HG03060 (cell line): ENCODE measurements around the gene TTLL12.

Experiments used
- ATAC-seq: cut with Tn5 transposase; IDR thresholded peaks from one replicate; pipeline ENCODE4 v1.9.1; 2021; ENCODE audit warnings: low read depth, moderate number of reproducible peaks; ENCODE audit not compliant: unreplicated experiment

The TTLL12 gene

GRCh38 chr22:43131773-43132501 lies 55.0 kb downstream of the TTLL12 start:
- no peak for ATAC-seq

- no peak for ATAC-seq
These were observed 57.2 kb downstream of the TTLL12 start for GRCh38 chr22:43129426-43130425.

DNA sequence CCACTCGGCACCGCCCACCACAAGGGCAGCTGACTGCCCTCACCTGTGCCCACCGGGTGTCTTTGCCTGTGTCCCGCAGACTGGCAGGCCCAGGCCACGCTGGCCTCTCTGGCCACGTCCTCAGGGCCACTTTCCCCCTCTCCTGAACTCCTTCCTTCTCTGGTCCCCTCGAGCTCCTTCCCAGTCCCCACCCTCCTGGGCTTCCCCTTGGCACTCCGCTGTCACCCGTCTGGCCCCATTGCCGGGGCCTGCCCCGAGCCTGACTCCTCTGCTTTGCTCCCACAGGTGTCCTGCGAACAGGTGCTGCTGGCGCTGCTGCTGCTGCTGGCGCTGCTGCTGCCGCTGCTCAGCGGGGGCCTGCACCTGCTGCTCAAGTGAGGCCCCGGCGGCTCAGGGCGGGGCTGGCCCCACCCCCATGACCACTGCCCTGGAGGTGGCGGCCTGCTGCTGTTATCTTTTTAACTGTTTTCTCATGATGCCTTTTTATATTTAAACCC lies 58.0 kb downstream of the TTLL12 start:
- no peak for ATAC-seq

- no peak for ATAC-seq
These were observed 58.8 kb downstream of the TTLL12 start for GRCh38 chr22:43128116-43128515.

GRCh38 chr22:43127166-43127908 lies 59.6 kb downstream of the TTLL12 start:
- no peak for ATAC-seq

DNA sequence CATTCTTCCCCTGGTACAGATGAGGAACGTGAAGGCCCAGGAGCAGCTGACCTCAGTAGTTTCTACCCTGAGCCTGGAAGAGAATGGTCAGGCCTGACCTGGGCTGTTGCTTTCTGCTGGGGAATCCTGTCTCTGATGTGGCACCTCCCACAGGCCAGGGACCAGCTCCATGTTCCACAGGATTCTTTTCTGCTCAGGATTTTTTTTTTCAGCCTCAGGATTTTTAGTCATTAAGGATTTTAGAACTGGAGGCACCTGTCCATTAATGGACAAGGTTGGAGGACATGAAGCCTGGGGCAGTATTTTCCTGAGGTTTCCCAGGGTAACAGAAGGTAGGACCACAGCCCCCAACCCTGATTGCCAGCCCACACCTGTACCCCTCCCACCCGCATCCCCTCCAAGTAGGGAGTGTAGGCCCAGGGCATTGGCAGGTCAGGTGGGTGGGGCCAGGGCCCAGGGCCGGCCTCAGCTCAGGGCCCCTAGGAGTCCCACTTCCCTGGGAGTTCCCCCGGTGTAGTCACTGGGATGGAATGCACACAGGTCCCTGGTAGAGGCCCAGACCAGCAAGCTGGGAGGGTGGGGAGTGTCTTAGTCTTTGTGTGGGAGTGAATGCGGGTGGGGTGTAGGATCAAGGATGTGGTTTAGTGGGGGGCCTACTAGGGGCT lies 60.3 kb downstream of the TTLL12 start:
- no peak for ATAC-seq

GRCh38 chr22:43118953-43119458 lies 67.9 kb downstream of the TTLL12 start:
- peak; percentile 68 for ATAC-seq

DNA sequence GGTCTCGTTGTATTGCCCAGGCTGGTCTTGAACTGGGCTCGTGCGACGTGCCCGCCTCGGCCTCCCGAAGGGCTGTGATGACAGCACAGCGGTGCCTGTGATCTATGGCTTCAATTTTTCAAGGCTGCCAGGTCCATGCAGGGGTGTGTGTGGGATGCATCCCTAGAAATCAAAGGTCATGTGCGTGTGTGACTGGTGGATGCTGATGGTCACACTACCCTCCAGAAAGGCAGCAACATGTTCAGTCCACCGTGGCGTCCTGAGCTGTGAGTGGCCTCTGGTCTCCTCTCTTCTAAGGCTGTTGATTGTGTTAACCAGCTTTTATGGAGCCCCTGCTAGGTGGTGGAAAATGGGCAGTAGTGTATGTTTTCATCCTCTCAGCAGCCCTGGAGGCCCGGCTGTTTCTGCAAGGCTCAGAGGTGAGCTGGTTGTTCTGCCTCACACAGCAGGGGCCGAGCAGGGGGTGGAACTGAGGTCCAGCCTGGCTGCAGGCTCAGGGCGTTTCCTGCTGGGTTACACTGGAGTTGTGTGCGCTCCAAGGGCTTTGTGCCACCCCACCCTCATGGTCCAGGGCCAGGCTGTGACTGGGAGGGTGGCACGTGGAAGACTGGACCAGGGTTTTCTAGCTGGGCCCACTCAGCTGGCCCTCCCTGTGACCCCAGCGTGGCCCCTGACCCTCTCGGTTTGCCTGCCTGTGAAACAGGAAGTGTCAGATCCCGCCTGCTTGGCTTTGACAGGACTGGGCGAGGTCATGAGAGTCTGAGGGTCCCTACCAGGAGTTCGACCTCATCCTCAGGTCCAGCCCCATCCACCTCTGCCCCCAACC lies 68.7 kb downstream of the TTLL12 start:
- no peak for ATAC-seq

GRCh38 chr22:43116932-43117331 lies 70.0 kb downstream of the TTLL12 start:
- ATAC-seq = no peak
